Kidney glomerular epithelial cell (primary cell): ENCODE data around the gene PDIA3.
"Not testable (repeated sequence)": the region's sequence is repeated elsewhere in the genome, so short reads cannot be mapped to it uniquely, and the experiment has no call there.

Source experiments
- DNase-seq: peaks from one replicate; lab custom pipeline; 2025; lab: John Stamatoyannopoulos, UW

Gene PDIA3

GRCh38 chr15:43776718-43777266 is 30.6 kb downstream of the PDIA3 start, which contains the start of gene ELL3:
Gene ELL3 (minus strand): TSS chr15:43776966. CDS start chr15:43776901, 65 bp downstream.
- peak; percentile 75 for DNase-seq

GRCh38 chr15:43777267-43777914 is 31.2 kb downstream of the PDIA3 start:
- peak; percentile 75 for DNase-seq

GRCh38 chr15:43779016-43779415 is 32.8 kb downstream of the PDIA3 start:
- no peak for DNase-seq

- DNase-seq = no peak
Measured at GRCh38 chr15:43789409-43789808, 43.2 kb downstream of the PDIA3 start.

GRCh38 chr15:43791993-43792760 is 45.9 kb downstream of the PDIA3 start, which contains the start of gene SERF2:
Gene SERF2 (plus strand): TSS chr15:43792320. CDS start chr15:43792377, 57 bp downstream.
- DNase-seq = peak; percentile 94

GRCh38 chr15:43792761-43793476 is 46.7 kb downstream of the PDIA3 start:
- DNase-seq = peak; percentile 26

GRCh38 chr15:43793647-43794046 is 47.4 kb downstream of the PDIA3 start:
- no peak for DNase-seq

- no peak for DNase-seq
Measured at GRCh38 chr15:43794269-43795037, 48.2 kb downstream of the PDIA3 start.

- DNase-seq = no peak
Measured at GRCh38 chr15:43795197-43795596, 49.0 kb downstream of the PDIA3 start.

GRCh38 chr15:43795997-43796396 is 49.8 kb downstream of the PDIA3 start:
- DNase-seq = no peak

GRCh38 chr15:43796566-43796965 is 50.3 kb downstream of the PDIA3 start:
- no peak for DNase-seq

- no peak for DNase-seq
Measured at GRCh38 chr15:43799209-43799944, 53.1 kb downstream of the PDIA3 start.

- DNase-seq = no peak
Measured at GRCh38 chr15:43799945-43800285, 53.7 kb downstream of the PDIA3 start, which contains the start of gene SERINC4. Gene SERINC4 (minus strand): TSS chr15:43800220. CDS start chr15:43799986, 234 bp downstream.

GRCh38 chr15:43800286-43801141 is 54.3 kb downstream of the PDIA3 start, which contains the start of gene HYPK:
Gene HYPK (plus strand): TSS chr15:43800599. CDS start chr15:43800623, 24 bp downstream.
- DNase-seq = peak; percentile 91

GRCh38 chr15:43802676-43803075 is 56.4 kb downstream of the PDIA3 start:
- not testable (repeated sequence) for DNase-seq

- DNase-seq = no peak
Measured at GRCh38 chr15:43808435-43808950, 62.3 kb downstream of the PDIA3 start.

GRCh38 chr15:43808960-43809678 is 62.9 kb downstream of the PDIA3 start:
- no peak for DNase-seq

- DNase-seq = not testable (repeated sequence)
Measured at GRCh38 chr15:43815064-43815463, 68.8 kb downstream of the PDIA3 start.

- no peak for DNase-seq
Measured at GRCh38 chr15:43821505-43821904, 75.3 kb downstream of the PDIA3 start.
